Measurements from ENCODE around the gene CERCAM. TPM values are rescaled to one million over a fixed set of nuclear protein-coding genes. Genes with fewer than 3 reads are reported as not detected.

Gene CERCAM
- total and polyA plus RNA-seq, 3 donors from 2014 or later, result 19.7 to 26.0 (median 21.7) TPM

- Histone ChIP-seq H3K27me3 (no peaks in the 10 kb centered on the region), H3K4me3 (no peak overlapping the region), H3K4me1 (no peaks in the 10 kb centered on the region), H3K36me3 (ENCODE audit: low read depth, missing control alignments) (no peaks in the 10 kb centered on the region), H3K9me3 (no peaks in the 10 kb centered on the region), H3K27ac (no peak overlapping the region)
- 75 to 76% methylated on average over 6 to 7 of the region's 7 CpGs for WGBS, 2 donors
- intact Hi-C loops (cut with DNase I; ENCODE audit: low total_unique reads), result no loop called here
- DNase-seq, result no peak
- TF ChIP-seq CTCF (IDR thresholded peaks at IDR 0.05), result no peak
Observed at GRCh38 chr9:128397831-128398230, 22.8 kb upstream of the CERCAM start.

- no peak overlapping the region for H3K4me3 ChIP-seq
- no peak overlapping the region for H3K27ac ChIP-seq
- TF ChIP-seq POLR2A (IDR thresholded peaks at IDR 0.05) (no peak), CTCF (IDR thresholded peaks at IDR 0.05) (no peak)
- H3K27me3 ChIP-seq, result no peaks in the 10 kb centered on the region
- no peaks in the 10 kb centered on the region for H3K36me3 ChIP-seq (ENCODE audit: low read depth, missing control alignments)
- intact Hi-C loops (cut with DNase I; ENCODE audit: low total_unique reads), result no loop called here
- no peaks in the 10 kb centered on the region for H3K4me1 ChIP-seq
- DNase-seq, result no peak
- 77 to 85% methylated on average over 3 of the region's 3 CpGs for WGBS, 2 donors
- no peaks in the 10 kb centered on the region for H3K9me3 ChIP-seq
Observed at GRCh38 chr9:128399861-128400260, 20.8 kb upstream of the CERCAM start.

GRCh38 chr9:128404560-128404959 is 16.1 kb upstream of the CERCAM start:
- intact Hi-C loops (cut with DNase I; ENCODE audit: low total_unique reads), result no loop called here
- DNase-seq, result no peak
- no peak for TF ChIP-seq POLR2A (IDR thresholded peaks at IDR 0.05)
- TF ChIP-seq CTCF (IDR thresholded peaks at IDR 0.05), result no peak
- Histone ChIP-seq H3K9me3 (no peaks in the 10 kb centered on the region), H3K27ac (no peak overlapping the region), H3K4me3 (no peak overlapping the region), H3K27me3 (no peaks in the 10 kb centered on the region), H3K36me3 (ENCODE audit: low read depth, missing control alignments) (no peaks in the 10 kb centered on the region), H3K4me1 (no peaks in the 10 kb centered on the region)
- 91 to 100% methylated on average over 4 to 5 of the region's 5 CpGs for WGBS, 2 donors

- intact Hi-C loops (cut with DNase I; ENCODE audit: low total_unique reads), result no loop called here
- Histone ChIP-seq H3K9me3 (no peaks in the 10 kb centered on the region), H3K27me3 (no peaks in the 10 kb centered on the region), H3K4me3 (no peak overlapping the region), H3K36me3 (ENCODE audit: low read depth, missing control alignments) (no peaks in the 10 kb centered on the region), H3K27ac (no peak overlapping the region), H3K4me1 (no peaks in the 10 kb centered on the region)
- 65 to 74% methylated on average over 9 to 20 of the region's 20 CpGs for whole genome bisulfite sequencing, 2 donors
- no peak for DNase-seq
- TF ChIP-seq CTCF (IDR thresholded peaks at IDR 0.05) (no peak), POLR2A (IDR thresholded peaks at IDR 0.05) (no peak)
Observed at GRCh38 chr9:128405077-128405779, 15.4 kb upstream of the CERCAM start.

GRCh38 chr9:128405780-128406171 is 14.9 kb upstream of the CERCAM start:
- WGBS, 2 donors, result 68% methylated on average over 7 of the region's 7 CpGs; no CpG with 5 or more reads in 1 of the 2 donors
- H3K9me3 ChIP-seq, result no peaks in the 10 kb centered on the region
- H3K4me1 ChIP-seq, result no peaks in the 10 kb centered on the region
- intact Hi-C loops (cut with DNase I; ENCODE audit: low total_unique reads), result no loop called here
- TF ChIP-seq CTCF (IDR thresholded peaks at IDR 0.05), result no peak
- no peak for TF ChIP-seq POLR2A (IDR thresholded peaks at IDR 0.05)
- no peaks in the 10 kb centered on the region for H3K27me3 ChIP-seq
- no peak for DNase-seq
- no peak overlapping the region for H3K27ac ChIP-seq
- no peaks in the 10 kb centered on the region for H3K36me3 ChIP-seq (ENCODE audit: low read depth, missing control alignments)
- no peak overlapping the region for H3K4me3 ChIP-seq
